Activated T-helper 1 cell treated with anti-CD3 and anti-CD28 coated beads, Interleukin-12 subunit alpha, Interleukin-12 subunit beta, Interleukin-2, Interleukin-4 antibody, amounts not matched to agents 30 ng/mL and 10 ng/mL and 1 ng/mL, durations not matched to agents 14 hours and 24 hours and 36 hours (primary cell): ENCODE data around the gene TAF6L. TPM values are rescaled to one million over a fixed set of nuclear protein-coding genes. Genes with fewer than 3 reads are reported as not detected.

ENCODE experiments used
- DNase-seq: peaks from one replicate; pipeline ENCODE4 v3.0.0; 2021; ENCODE audit warnings: low spot score
- H3K27ac Mint-ChIP-seq: one replicate; pipeline ENCODE4 v1.8.0; 2021; ENCODE audit warnings: mild to moderate bottlenecking, mixed read lengths
- H3K27me3 Mint-ChIP-seq: one replicate; pipeline ENCODE4 v1.8.0; 2022; ENCODE audit warnings: mild to moderate bottlenecking, moderate library complexity, mixed read lengths; ENCODE audit not compliant: insufficient read depth
- H3K36me3 Mint-ChIP-seq: one replicate; pipeline ENCODE4 v1.8.0; 2021; ENCODE audit warnings: low read depth, mixed read lengths
- H3K4me1 Mint-ChIP-seq: one replicate; pipeline ENCODE4 v1.8.0; 2021; ENCODE audit warnings: low read depth, mixed read lengths
- H3K4me3 Mint-ChIP-seq: one replicate; pipeline ENCODE4 v1.8.0; 2021; ENCODE audit warnings: mild to moderate bottlenecking, moderate library complexity, mixed read lengths
- H3K9me3 Mint-ChIP-seq: one replicate; pipeline ENCODE4 v1.8.0; 2021; ENCODE audit warnings: mixed read lengths
- intact Hi-C: fragments of 100-400 bp; cut with micrococcal nuclease; formaldehyde crosslinking; loops from one replicate; pipeline ENCODE4 v1.15.1; 2024
- total RNA-seq: library from RNA; stranded (reverse); gene quantifications from 2 replicates; pipeline ENCODE4 v1.2.3, GENCODE V29; 2022

The TAF6L gene
- total RNA-seq, 1 donor from 2014 or later = 19.4 TPM

DNA sequence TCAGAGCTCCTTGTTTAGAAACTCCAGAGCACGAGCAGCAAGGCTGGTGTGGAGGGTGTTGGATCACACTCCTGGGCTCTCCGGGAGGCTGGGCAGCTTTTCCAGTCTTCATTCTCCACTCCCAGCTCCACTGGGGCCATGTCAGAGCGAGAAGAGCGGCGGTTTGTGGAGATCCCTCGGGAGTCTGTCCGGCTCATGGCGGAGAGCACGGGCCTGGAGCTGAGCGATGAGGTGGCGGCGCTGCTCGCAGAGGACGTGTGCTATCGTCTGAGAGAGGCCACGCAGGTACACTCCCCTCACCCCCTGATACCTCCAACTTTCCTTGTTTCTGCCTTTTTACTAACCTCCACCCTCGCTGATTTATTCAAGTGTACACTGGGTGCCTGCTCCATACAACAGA is 4.5 kb downstream of the TAF6L start:
- Mint-ChIP-seq H3K4me1 (peaks cover 27% of the 10 kb centered on the region), H3K36me3 (peaks cover 15% of the 10 kb centered on the region), H3K27ac (no peak overlapping the region), H3K27me3 (no peaks in the 10 kb centered on the region), H3K4me3 (no peak overlapping the region), H3K9me3 (no peaks in the 10 kb centered on the region)
- intact Hi-C loops = no loop called here
- no peak for DNase-seq

DNA sequence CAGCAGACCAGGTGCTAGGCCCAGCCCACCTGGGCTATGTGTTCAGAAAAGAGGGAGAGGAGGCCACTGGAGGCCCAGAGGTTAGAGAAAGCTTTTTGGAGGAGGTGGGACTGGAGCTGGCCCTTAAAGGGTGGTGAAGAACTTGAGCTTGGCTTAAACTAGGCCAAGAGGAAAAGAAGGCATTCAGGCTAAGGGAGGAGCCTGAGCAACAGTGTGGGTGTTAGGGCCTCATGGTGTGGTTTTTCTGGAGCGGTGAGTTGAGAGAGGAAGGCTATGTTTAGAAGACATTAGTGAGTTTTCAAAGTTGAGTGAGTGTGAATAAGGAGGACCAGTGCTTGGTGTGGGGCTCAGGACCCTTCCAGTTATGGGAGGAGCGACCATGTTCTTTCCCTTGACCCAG is 6.2 kb downstream of the TAF6L start:
- Mint-ChIP-seq H3K4me1 (peaks cover 13% of the 10 kb centered on the region), H3K4me3 (peak overlapping the region; percentile 27), H3K27me3 (no peaks in the 10 kb centered on the region), H3K27ac (peak overlapping the region; percentile 95), H3K36me3 (peaks cover 15% of the 10 kb centered on the region), H3K9me3 (no peaks in the 10 kb centered on the region)
- intact Hi-C loops = no loop called here
- DNase-seq = no peak

GRCh38 chr11:62778441-62778840 is 7.2 kb downstream of the TAF6L start:
- DNase-seq = no peak
- H3K27me3 Mint-ChIP-seq = no peaks in the 10 kb centered on the region
- H3K4me3 Mint-ChIP-seq = no peak overlapping the region
- H3K36me3 Mint-ChIP-seq = peaks cover 15% of the 10 kb centered on the region
- no peaks in the 10 kb centered on the region for H3K9me3 Mint-ChIP-seq
- intact Hi-C loops = no loop called here
- H3K27ac Mint-ChIP-seq = peak overlapping the region; percentile 76
- peaks cover 13% of the 10 kb centered on the region for H3K4me1 Mint-ChIP-seq

DNA sequence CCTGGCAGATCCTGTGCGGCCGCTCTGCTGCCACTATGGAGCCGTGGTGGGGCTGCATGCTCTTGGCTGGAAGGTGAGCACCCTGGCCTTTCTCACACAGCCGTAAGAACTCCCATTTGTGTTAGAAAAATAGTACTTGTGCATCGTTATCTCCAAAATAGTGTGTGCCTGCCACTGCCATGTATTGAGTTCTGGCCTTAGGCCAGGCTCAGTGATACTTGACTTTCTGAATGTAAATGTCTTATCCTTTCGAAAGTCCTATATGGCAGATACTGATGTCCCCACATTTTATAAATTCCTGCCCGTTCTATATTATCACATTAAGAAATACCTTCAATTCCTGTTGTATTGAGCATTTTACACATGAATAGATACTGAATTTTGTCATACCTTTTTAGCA is 11.6 kb downstream of the TAF6L start:
- peaks cover 14% of the 10 kb centered on the region for H3K36me3 Mint-ChIP-seq
- no peak overlapping the region for H3K4me3 Mint-ChIP-seq
- no peak overlapping the region for H3K27ac Mint-ChIP-seq
- no peaks in the 10 kb centered on the region for H3K9me3 Mint-ChIP-seq
- peaks cover 12% of the 10 kb centered on the region for H3K4me1 Mint-ChIP-seq
- no peak for DNase-seq
- no peaks in the 10 kb centered on the region for H3K27me3 Mint-ChIP-seq
- intact Hi-C loops = no loop called here

DNA sequence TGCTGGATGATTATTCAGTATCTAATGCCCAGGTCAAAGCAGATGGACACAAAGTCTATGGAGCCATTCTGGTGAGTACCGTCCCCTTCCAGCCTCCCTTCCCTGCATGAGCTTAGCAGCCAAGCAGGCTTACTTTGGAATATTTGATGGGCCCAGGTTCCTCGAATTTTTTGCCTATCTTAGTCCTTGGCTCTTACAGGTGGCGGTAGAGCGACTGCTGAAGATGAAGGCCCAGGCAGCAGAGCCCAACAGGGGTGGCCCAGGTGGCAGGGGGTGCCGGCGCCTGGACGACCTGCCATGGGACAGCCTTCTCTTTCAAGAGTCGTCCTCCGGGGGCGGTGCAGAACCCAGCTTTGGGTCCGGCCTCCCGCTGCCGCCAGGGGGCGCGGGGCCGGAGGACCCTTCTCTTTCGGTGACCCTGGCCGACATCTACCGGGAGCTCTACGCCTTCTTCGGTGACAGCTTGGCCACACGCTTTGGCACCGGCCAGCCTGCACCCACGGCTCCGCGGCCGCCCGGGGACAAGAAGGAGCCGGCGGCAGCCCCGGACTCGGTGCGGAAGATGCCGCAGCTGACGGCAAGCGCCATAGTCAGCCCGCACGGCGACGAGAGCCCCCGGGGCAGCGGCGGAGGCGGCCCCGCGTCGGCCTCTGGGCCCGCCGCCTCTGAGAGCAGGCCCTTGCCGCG is 15.3 kb downstream of the TAF6L start:
- H3K4me1 Mint-ChIP-seq = peaks cover 39% of the 10 kb centered on the region
- peaks cover 28% of the 10 kb centered on the region for H3K36me3 Mint-ChIP-seq
- H3K4me3 Mint-ChIP-seq = peak overlapping the region; percentile 91
- DNase-seq = peak; percentile 85
- no peaks in the 10 kb centered on the region for H3K9me3 Mint-ChIP-seq
- intact Hi-C loops = loop anchor here (1.0 kb wide), 11 partner anchors 15 to 195 kb away; partner anchors contain the start of genes NXF1, POLR2G, SLC3A2 and STX5
- peak overlapping the region; percentile 80 for H3K27ac Mint-ChIP-seq
- no peaks in the 10 kb centered on the region for H3K27me3 Mint-ChIP-seq

GRCh38 chr11:62787005-62787759 is 16.0 kb downstream of the TAF6L start, which contains the start of gene TMEM179B:
TMEM179B (plus strand) TSS chr11:62787402; CDS start chr11:62787432, 30 bp downstream.
- Mint-ChIP-seq H3K9me3 (no peaks in the 10 kb centered on the region), H3K4me1 (peaks cover 42% of the 10 kb centered on the region), H3K4me3 (peak within 1 kb of the TSS; percentile 95), H3K27me3 (no peaks in the 10 kb centered on the region), H3K36me3 (peaks cover 31% of the 10 kb centered on the region), H3K27ac (peak within 1 kb of the TSS; percentile 94)
- peak; percentile 96 for DNase-seq
- intact Hi-C loops = loop anchor here (1.0 kb wide), 8 partner anchors 18 to 196 kb away; partner anchors contain the start of genes NXF1, POLR2G, SLC3A2 and STX5

DNA sequence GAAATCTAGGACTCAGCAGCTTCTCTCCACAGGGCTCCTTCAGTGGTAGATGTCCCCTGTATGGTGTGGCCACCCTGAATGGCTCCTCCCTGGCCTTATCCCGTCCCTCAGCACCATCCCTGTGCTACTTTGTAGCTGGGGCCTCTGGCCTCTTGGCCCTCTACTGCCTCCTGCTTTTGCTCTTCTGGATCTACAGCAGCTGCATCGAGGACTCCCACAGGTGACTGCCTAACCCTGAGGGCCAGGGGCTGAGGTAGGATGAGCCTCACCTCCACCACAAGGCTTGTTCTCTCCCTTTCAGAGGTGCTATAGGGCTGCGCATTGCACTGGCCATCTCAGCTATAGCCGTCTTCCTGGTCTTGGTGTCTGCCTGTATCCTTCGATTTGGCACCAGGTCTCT is 17.8 kb downstream of the TAF6L start:
- no peak for DNase-seq
- Mint-ChIP-seq H3K4me3 (peak overlapping the region; percentile 95), H3K4me1 (peaks cover 49% of the 10 kb centered on the region), H3K27ac (peak overlapping the region; percentile 57), H3K36me3 (peaks cover 38% of the 10 kb centered on the region), H3K27me3 (no peaks in the 10 kb centered on the region), H3K9me3 (no peaks in the 10 kb centered on the region)
- intact Hi-C loops = no loop called here

GRCh38 chr11:62789576-62789975 is 18.4 kb downstream of the TAF6L start:
- Mint-ChIP-seq H3K4me1 (peaks cover 49% of the 10 kb centered on the region), H3K27me3 (no peaks in the 10 kb centered on the region), H3K9me3 (no peaks in the 10 kb centered on the region), H3K4me3 (peak overlapping the region; percentile 95), H3K27ac (peak overlapping the region; percentile 57), H3K36me3 (peaks cover 44% of the 10 kb centered on the region)
- DNase-seq = no peak
- intact Hi-C loops = no loop called here

- H3K4me3 Mint-ChIP-seq = peak within 1 kb of the TSS; percentile 91
- intact Hi-C loops = loop anchor here (1.0 kb wide), 3 partner anchors 14 to 41 kb away; partner anchors contain the start of genes NXF1, STX5, TAF6L and TEX54
Measured at GRCh38 chr11:62791501-62792201, 20.5 kb downstream of the TAF6L start, which contains the start of gene TMEM223. TMEM223 (minus strand) TSS chr11:62792006; CDS start chr11:62791994, 12 bp downstream.

GRCh38 chr11:62792202-62792575 is 21.0 kb downstream of the TAF6L start:
- peak overlapping the region; percentile 77 for H3K27ac Mint-ChIP-seq
- peaks cover 40% of the 10 kb centered on the region for H3K4me1 Mint-ChIP-seq

More at GRCh38 chr11:62791501-62792201, 20.5 kb downstream of the TAF6L start, which contains the start of gene TMEM223:
- Mint-ChIP-seq H3K27me3 (no peaks in the 10 kb centered on the region), H3K27ac (peak within 1 kb of the TSS; percentile 77), H3K36me3 (peaks cover 55% of the 10 kb centered on the region), H3K9me3 (no peaks in the 10 kb centered on the region), H3K4me1 (peaks cover 40% of the 10 kb centered on the region)
- DNase-seq = peak; percentile 89

GRCh38 chr11:62794201-62794775 is 23.1 kb downstream of the TAF6L start:
- no peaks in the 10 kb centered on the region for H3K9me3 Mint-ChIP-seq
- DNase-seq = no peak
- H3K27ac Mint-ChIP-seq = no peak overlapping the region
- H3K4me3 Mint-ChIP-seq = no peak overlapping the region
- intact Hi-C loops = no loop called here
- peaks cover 63% of the 10 kb centered on the region for H3K36me3 Mint-ChIP-seq
- no peaks in the 10 kb centered on the region for H3K27me3 Mint-ChIP-seq
- peaks cover 27% of the 10 kb centered on the region for H3K4me1 Mint-ChIP-seq

More at GRCh38 chr11:62792202-62792575, 21.0 kb downstream of the TAF6L start:
- intact Hi-C loops = loop anchor here (1.0 kb wide), 2 partner anchors 21 to 40 kb away; partner anchors contain the start of genes STX5, TAF6L and TEX54
- Mint-ChIP-seq H3K4me3 (peak overlapping the region; percentile 91), H3K27me3 (no peaks in the 10 kb centered on the region), H3K9me3 (no peaks in the 10 kb centered on the region), H3K36me3 (peaks cover 55% of the 10 kb centered on the region)
- no peak for DNase-seq

DNA sequence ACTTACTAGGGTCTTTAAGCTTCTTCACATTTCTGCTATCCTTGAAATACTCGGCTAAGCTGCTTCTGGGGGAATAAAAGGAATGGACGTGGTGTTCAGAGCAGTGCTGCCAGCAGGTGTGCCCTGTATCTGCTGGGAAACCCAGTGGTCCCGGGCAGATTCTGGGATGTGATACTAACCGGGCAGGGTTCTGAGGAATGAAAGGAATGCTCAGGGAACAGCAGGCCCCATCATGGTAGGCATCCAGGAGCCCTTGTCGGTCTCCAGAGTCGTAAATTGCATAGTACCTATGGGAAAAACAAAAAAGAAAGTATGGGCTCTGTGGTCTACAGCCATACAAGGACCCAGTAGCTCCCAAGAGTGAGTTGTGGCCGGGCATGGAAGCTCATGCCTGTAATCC is 25.1 kb downstream of the TAF6L start:
- peaks cover 15% of the 10 kb centered on the region for H3K4me1 Mint-ChIP-seq
- DNase-seq = no peak
- H3K9me3 Mint-ChIP-seq = no peaks in the 10 kb centered on the region
- no peak overlapping the region for H3K27ac Mint-ChIP-seq
- no peak overlapping the region for H3K4me3 Mint-ChIP-seq
- intact Hi-C loops = no loop called here
- no peaks in the 10 kb centered on the region for H3K27me3 Mint-ChIP-seq
- H3K36me3 Mint-ChIP-seq = peaks cover 62% of the 10 kb centered on the region
